ENCODE results near the gene WNT9A. TPM values are rescaled to one million over a fixed set of nuclear protein-coding genes. Genes with fewer than 3 reads are reported as not detected.

WNT9A gene
- total RNA-seq, 1 donor from 2014 or later = 10.3 TPM

DNA sequence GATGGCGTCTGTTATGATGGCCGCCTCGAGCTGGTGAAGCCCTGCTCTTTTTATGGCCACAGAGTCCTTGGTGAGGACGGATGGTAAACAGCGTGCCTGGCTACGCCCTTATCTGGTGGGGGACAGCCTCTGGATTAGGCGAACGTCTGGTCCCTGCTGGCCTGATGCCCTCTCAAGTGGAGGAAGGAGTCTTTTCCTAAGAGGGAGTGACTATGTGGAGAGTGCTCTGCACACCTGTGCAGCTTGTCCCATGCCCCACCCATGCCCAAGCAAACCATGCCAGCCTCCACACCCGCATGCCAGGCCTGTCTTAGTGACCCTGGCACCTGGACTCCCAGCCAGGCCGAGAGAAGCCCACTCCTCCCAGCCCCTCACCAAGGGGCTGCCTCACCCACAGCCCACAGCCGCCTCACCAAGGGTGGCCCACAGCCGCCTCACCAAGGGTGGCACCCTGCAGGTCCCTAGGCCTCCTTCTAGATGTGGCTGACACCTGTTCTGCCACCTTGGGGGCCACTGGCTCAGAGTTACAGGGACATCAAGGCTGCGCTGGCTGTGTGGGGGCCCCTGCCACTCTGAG is 40.2 kb downstream of the WNT9A start:
- TF ChIP-seq, protein P1, sequence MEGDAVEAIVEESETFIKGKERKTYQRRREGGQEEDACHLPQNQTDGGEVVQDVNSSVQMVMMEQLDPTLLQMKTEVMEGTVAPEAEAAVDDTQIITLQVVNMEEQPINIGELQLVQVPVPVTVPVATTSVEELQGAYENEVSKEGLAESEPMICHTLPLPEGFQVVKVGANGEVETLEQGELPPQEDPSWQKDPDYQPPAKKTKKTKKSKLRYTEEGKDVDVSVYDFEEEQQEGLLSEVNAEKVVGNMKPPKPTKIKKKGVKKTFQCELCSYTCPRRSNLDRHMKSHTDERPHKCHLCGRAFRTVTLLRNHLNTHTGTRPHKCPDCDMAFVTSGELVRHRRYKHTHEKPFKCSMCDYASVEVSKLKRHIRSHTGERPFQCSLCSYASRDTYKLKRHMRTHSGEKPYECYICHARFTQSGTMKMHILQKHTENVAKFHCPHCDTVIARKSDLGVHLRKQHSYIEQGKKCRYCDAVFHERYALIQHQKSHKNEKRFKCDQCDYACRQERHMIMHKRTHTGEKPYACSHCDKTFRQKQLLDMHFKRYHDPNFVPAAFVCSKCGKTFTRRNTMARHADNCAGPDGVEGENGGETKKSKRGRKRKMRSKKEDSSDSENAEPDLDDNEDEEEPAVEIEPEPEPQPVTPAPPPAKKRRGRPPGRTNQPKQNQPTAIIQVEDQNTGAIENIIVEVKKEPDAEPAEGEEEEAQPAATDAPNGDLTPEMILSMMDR (IDR thresholded peaks at IDR 0.05; ENCODE audit: insufficient read depth, low read length, poor library complexity, severe bottlenecking) = no peak
- no peak for DNase-seq (ENCODE audit: low read depth)
- Histone ChIP-seq H3K4me3 (ENCODE audit: low read depth, low read length) (no peak overlapping the region), H3K36me3 (ENCODE audit: control insufficient read depth, insufficient read depth, low read length) (no peaks in the 10 kb centered on the region), H3K27me3 (ENCODE audit: control insufficient read depth, insufficient read depth, low read length) (peaks cover 5% of the 10 kb centered on the region)

DNA sequence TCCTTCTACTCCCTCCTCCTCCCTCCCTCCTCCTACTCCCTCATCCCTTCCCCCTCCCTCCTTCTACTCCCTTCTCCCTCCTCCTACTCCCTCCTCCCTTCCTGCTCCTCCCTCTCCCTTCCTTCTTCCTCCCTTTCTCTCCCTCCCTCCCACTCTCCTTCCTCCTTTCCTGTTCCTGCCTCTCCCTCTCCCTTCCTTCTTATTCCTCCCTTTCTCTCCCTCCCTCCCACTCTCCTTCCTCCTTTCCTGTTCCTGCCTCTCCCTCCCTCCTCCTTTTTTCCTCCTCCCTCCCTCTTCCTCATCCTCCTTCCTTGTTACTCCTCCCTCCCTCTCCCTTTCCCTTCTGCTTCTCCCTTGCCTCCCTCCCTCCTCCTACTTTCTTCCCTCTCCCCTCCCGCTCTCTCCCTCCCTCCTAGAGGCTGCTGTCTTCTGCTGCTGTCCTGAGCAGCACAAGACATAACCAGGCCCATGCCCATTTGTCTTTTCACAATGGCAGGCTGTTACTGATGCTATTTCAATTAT is 41.1 kb downstream of the WNT9A start:
- Histone ChIP-seq H3K36me3 (ENCODE audit: control insufficient read depth, insufficient read depth, low read length) (no peaks in the 10 kb centered on the region), H3K4me3 (ENCODE audit: low read depth, low read length) (no peak overlapping the region), H3K27me3 (ENCODE audit: control insufficient read depth, insufficient read depth, low read length) (peaks cover 5% of the 10 kb centered on the region)
- DNase-seq (ENCODE audit: low read depth) = no peak
- TF ChIP-seq, protein P1 (IDR thresholded peaks at IDR 0.05; ENCODE audit: insufficient read depth, low read length, poor library complexity, severe bottlenecking) = no peak

DNA sequence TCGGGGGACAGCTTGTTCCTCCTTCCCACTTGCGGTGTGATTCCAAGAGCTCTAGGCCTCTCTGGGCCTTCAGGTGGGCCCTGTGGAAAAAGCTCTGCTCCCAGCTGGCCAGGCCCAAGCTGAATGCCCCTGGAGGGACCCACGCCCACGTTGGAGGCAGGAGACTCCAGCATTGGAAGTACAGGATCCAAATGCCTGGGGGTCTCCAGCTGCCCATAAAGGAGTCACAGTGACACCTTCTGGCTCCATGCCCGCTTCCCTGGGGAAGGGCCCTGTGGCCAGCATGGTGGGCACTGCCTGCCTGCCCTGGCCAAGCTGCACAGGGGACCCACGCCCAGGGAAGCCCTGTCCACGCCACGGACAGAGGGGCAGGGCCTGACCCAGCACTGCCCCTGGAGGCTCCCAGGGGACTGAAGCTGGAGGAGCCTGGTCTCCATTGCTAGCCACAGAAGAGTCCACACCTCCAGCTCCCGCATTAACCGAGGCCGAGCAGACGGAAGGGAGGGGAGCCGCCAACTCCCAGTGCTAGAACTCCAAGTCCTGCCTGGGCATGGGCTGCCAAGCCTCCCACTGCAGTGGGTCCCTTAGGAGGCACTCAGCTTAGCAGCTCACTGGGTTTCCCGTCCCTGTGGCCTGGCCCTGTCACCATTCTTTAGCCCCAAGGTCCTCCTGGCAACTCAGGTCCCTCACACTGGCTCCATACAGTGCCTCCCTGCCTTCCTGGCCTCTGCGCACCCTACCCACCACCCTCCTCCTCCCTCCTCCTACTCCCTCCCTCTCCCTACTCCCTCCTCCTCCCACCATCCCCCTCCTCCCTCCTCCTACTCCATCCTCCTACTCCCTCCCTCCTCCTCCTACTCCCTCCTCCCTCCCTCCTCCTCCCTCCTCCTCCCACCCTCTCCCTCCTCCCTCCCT is 41.9 kb downstream of the WNT9A start:
- TF ChIP-seq, protein P1 (IDR thresholded peaks at IDR 0.05; ENCODE audit: insufficient read depth, low read length, poor library complexity, severe bottlenecking) = no peak
- Histone ChIP-seq H3K36me3 (ENCODE audit: control insufficient read depth, insufficient read depth, low read length) (no peaks in the 10 kb centered on the region), H3K4me3 (ENCODE audit: low read depth, low read length) (no peak overlapping the region), H3K27me3 (ENCODE audit: control insufficient read depth, insufficient read depth, low read length) (peaks cover 2% of the 10 kb centered on the region)
- no peak for DNase-seq (ENCODE audit: low read depth)

DNA sequence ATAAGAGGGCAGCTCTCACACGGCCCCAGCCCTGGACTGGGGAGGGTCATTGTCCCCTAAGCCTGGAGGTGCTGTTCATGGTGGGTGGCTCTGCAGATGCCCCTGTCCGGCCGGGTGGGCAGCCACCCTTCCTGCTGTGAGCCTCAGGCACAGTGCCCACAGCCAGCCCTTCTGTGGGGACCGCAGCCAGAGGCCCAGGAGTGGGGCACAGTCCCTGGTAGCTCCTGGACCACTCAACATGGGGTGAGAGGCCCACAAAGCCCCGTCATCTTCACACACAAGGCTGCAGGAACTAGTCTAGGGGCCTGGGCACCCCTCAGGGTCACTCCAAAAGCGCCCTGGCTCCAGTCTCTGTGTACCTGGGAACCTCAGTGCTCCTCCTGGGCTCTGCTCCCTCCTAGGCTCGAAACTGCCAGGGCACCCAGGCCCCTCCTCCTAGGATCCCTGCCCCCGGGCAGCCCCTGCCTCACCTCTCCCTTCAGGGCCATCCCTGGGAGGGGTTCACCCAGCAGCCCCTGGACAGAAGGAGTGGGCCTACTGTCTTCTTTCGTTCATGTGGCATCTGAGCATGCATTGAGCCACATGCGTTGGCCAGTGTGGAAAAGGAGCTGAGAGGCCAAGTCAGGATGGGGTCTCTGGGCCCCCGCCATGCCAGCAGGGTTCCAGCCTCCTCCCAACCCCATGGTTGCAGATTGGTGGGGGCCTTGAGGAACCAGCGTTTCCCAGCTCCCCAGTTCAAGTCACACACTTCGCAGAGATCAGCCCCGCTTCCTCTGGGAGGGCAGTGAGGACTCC is 43.0 kb downstream of the WNT9A start:
- Histone ChIP-seq H3K27me3 (ENCODE audit: control insufficient read depth, insufficient read depth, low read length) (peaks cover 2% of the 10 kb centered on the region), H3K4me3 (ENCODE audit: low read depth, low read length) (no peak overlapping the region), H3K36me3 (ENCODE audit: control insufficient read depth, insufficient read depth, low read length) (no peaks in the 10 kb centered on the region)
- DNase-seq (ENCODE audit: low read depth) = no peak
- TF ChIP-seq, protein P1 (IDR thresholded peaks at IDR 0.05; ENCODE audit: insufficient read depth, low read length, poor library complexity, severe bottlenecking) = no peak

DNA sequence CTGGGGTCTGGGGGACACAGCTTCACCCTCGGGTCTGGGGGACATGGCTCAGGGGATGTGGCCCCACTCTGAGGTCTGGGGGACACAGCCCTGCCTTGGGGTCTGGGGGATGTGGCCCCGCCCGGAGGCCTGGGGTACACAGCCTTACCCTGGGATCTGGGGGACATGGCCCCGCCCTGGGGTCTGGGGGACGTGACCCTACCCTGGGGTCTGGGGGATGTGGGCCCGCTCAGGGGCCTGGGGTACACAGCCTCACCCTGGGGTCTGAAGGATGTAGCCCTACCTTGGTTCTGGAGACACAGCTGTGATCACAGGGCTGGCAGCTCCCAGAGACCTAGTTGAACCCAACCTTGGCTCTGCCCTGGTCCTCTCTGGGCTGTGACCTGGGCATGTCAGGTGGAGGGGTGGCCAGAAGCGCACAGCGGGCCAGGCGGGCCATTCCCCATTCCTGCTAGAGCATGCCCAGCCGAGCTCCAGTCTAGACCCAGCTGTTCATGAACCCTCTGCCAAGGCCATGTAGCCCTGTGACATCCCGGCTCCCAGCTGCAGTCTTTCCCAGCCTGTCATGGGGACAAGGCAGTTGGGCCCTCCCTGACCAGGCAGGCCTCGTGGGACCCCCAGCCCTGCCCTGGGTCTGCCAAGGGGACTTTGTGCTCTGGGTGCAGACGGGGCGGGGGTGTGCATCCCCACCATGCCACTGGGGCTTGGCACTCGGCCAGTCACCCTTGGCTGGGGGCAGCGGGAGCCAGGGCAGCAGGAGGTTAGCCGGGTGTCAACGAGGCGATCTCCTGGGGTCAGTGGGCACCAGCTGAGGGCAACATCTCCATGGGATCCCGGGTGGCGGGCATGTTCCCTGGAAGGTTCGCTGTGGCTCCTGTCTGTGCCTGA is 43.9 kb downstream of the WNT9A start:
- no peak for DNase-seq (ENCODE audit: low read depth)
- peaks cover 2% of the 10 kb centered on the region for H3K27me3 ChIP-seq (ENCODE audit: control insufficient read depth, insufficient read depth, low read length)
- TF ChIP-seq, protein P1 (IDR thresholded peaks at IDR 0.05; ENCODE audit: insufficient read depth, low read length, poor library complexity, severe bottlenecking) = no peak
- no peak overlapping the region for H3K4me3 ChIP-seq (ENCODE audit: low read depth, low read length)
- no peaks in the 10 kb centered on the region for H3K36me3 ChIP-seq (ENCODE audit: control insufficient read depth, insufficient read depth, low read length)

Measured in kidney epithelial cell (primary cell).